Keratinocyte (primary cell): ENCODE measurements around the gene EIF5B. TPM values are rescaled to one million over a fixed set of nuclear protein-coding genes. Genes with fewer than 3 reads are reported as not detected.

Experiments used
- DNase-seq: peaks from one replicate; pipeline ENCODE4 v3.0.0-alpha.2; 2011; ENCODE audit warnings: low read depth, missing footprints, low spot score
- FAIRE-seq: peaks from 2 replicates; lab custom pipeline; 2011; peaks lifted over from hg19 to GRCh38; lab: Jason Lieb, UNC
- H2AFZ ChIP-seq: 2 replicates; pipeline ENCODE4 v1.6.0; 2012; ENCODE audit warnings: low read length, control low read depth, inconsistent platforms; ENCODE audit not compliant: control insufficient read depth
- H3K27ac ChIP-seq: 2 replicates; pipeline ENCODE4 v1.5.1; 2011; ENCODE audit warnings: low read length; ENCODE audit not compliant: control insufficient read depth, insufficient read depth
- H3K27me3 ChIP-seq: 3 replicates; pipeline ENCODE4 v1.6.0; 2011; ENCODE audit warnings: low read length; ENCODE audit not compliant: control insufficient read depth, insufficient read depth; ENCODE audit errors: extremely low read depth
- H3K36me3 ChIP-seq, 2 experiments: 2 replicates in 1 of 2; 3 replicates in 1 of 2; pipeline ENCODE4 v1.5.1; 2011; ENCODE audit warnings: low read length in 2 of 2, mild to moderate bottlenecking in 1 of 2; ENCODE audit not compliant: control insufficient read depth in 2 of 2, insufficient read depth in 2 of 2; ENCODE audit errors: extremely low read depth in 1 of 2
- H3K4me1 ChIP-seq: 3 replicates; pipeline ENCODE4 v1.5.1; 2011; ENCODE audit warnings: low read length; ENCODE audit not compliant: control insufficient read depth, insufficient read depth; ENCODE audit errors: extremely low read depth
- H3K4me2 ChIP-seq: 3 replicates; pipeline ENCODE4 v1.6.0; 2011; ENCODE audit warnings: low read depth, low read length; ENCODE audit not compliant: control insufficient read depth, insufficient read depth; ENCODE audit errors: extremely low read depth
- H3K4me3 ChIP-seq, 3 experiments: fragments of 200-600 bp in 1 of 3; sonication (generic) in 1 of 3; 2 replicates in 2 of 3; 3 replicates in 1 of 3; pipeline ENCODE4 v1.5.1; 2011 to 2016; ENCODE audit warnings: low read length in 3 of 3, mild to moderate bottlenecking in 3 of 3, control low read depth in 2 of 3, inconsistent platforms in 1 of 3, low read depth in 1 of 3, mixed read lengths in 1 of 3, mixed run types in 1 of 3, moderate library complexity in 1 of 3; ENCODE audit not compliant: control insufficient read depth in 2 of 3, insufficient read depth in 2 of 3; ENCODE audit errors: extremely low read depth in 1 of 3
- H3K79me2 ChIP-seq: 2 replicates; pipeline ENCODE4 v1.6.0; 2012; ENCODE audit warnings: low read length; ENCODE audit not compliant: control insufficient read depth, insufficient read depth
- H3K9ac ChIP-seq: 3 replicates; pipeline ENCODE4 v1.6.0; 2011; ENCODE audit warnings: low read length; ENCODE audit not compliant: control insufficient read depth, insufficient read depth; ENCODE audit errors: extremely low read depth
- H3K9me1 ChIP-seq: 3 replicates; pipeline ENCODE4 v1.6.0; 2011; ENCODE audit warnings: low read length; ENCODE audit not compliant: control insufficient read depth, insufficient read depth; ENCODE audit errors: extremely low read depth
- H3K9me3 ChIP-seq: 2 replicates; pipeline ENCODE4 v1.5.1; 2012; ENCODE audit warnings: low read depth, low read length; ENCODE audit not compliant: control insufficient read depth
- H4K20me1 ChIP-seq: 3 replicates; pipeline ENCODE4 v1.6.0; 2011; ENCODE audit warnings: low read length; ENCODE audit not compliant: control insufficient read depth, insufficient read depth; ENCODE audit errors: extremely low read depth
- EZH2 ChIP-seq: IDR thresholded peaks from one replicate; pipeline ENCODE4 v1.6.1; 2012; ENCODE audit warnings: inconsistent platforms, mild to moderate bottlenecking, low read length, moderate library complexity
- dilution Hi-C: fragments of 300-500 bp; cut with MboI; formaldehyde crosslinking; loops from one replicate; pipeline ENCODE4 v1.7.0; 2020; ENCODE audit warnings: low sequenced_read_pairs; ENCODE audit not compliant: extremely low pct_ligation_motif_present
- polyA plus RNA-seq, 5 experiments: library from polyadenylated mRNA; depleted of rRNA in 3 of 5; stranded (reverse) in 3 of 5; stranded (forward) in 1 of 5; unstranded in 1 of 5; fragments of >200 nt; gene quantifications; 1 replicate in 1 of 5; 2 replicates in 3 of 5; 3 replicates in 1 of 5; pipeline versions ENCODE4 v1.2.1 to v1.2.3, GENCODE V29; 2011 to 2012; ENCODE audit warnings: missing spikeins in 2 of 5, low read depth in 1 of 5, low replicate concordance in 1 of 5
- TF ChIP-seq, protein P1 (sequence below), 3 experiments: IDR thresholded peaks in 1 of 3; conservative IDR thresholded peaks in 1 of 3; optimal IDR thresholded peaks in 1 of 3; 2 replicates in 2 of 3; 3 replicates in 1 of 3; pipeline versions ENCODE3 to v1.5.1; 2011; ENCODE audit warnings: low read length in 3 of 3, mild to moderate bottlenecking in 3 of 3, moderate library complexity in 2 of 3, control low read depth in 1 of 3, inconsistent platforms in 1 of 3; ENCODE audit not compliant: insufficient read depth in 2 of 3; ENCODE audit errors: extremely low read depth in 1 of 3

Gene EIF5B
- polyA plus RNA-seq, 1 donor (not counting 4 experiments of a cell fraction or from before 2014, with no cell fraction given) = 32.6 TPM

DNA sequence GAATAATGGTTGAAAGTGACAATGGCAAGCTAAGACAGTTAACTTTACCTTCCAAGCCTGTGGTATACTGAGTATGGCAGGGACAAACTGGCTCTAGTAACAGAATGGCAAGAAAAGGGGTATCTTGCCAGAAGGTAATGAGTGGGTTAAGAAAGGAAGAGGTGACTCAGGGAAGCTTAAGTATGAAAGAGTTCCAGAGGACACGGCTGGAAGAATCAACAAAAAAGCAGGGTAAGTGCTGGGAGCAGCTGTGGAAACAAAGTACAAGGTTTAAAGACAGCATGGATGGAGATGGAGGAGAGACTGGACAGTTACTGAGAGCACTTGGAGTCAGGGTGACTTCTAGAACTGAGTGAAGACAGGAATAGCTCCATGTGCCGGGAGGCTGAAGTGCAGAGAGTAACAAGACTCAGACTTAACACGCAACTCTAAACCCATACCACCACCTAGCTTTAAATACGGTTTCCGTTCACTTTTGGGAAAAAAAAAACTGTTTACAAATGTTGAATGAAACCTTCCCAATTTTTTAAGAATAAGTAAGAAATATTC is 83.6 kb downstream of the EIF5B start:
- Histone ChIP-seq H3K27ac (no peak overlapping the region), H3K4me2 (no peak overlapping the region)

DNA sequence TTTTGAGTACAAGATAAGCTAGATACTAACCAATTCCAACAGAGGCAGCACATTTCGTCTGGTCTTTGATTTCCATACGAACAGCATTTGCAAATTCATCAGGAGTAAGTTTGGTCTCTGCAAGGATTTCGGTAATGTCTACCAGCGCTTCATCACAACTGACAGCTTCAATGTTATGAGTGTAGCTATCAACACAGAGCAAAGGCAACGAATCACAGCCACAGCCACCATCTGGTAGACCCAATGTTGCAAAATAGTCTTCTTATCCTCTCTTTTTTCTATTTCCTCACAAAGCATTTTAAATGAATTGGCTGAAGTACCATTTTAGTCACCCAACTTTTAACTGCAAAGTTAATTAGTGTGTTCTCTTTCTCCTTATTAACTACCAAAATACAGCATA is 84.3 kb downstream of the EIF5B start:
- no peaks in the 10 kb centered on the region for H3K27me3 ChIP-seq
- H3K27ac ChIP-seq = no peak overlapping the region
- FAIRE-seq (no peak), DNase-seq (no peak)
- no peak overlapping the region for H3K4me2 ChIP-seq
- H3K79me2 ChIP-seq = peaks cover 10% of the 10 kb centered on the region
- dilution Hi-C loops = no loop called here
- no peak overlapping the region for H2AFZ ChIP-seq
- no peaks in the 10 kb centered on the region for H3K9me1 ChIP-seq
- H3K36me3 ChIP-seq = peaks cover 26 to 27% of the 10 kb centered on the region in 2 experiments
- no peak overlapping the region for H3K9ac ChIP-seq
- TF ChIP-seq EZH2 = no peak
- TF ChIP-seq, protein P1, sequence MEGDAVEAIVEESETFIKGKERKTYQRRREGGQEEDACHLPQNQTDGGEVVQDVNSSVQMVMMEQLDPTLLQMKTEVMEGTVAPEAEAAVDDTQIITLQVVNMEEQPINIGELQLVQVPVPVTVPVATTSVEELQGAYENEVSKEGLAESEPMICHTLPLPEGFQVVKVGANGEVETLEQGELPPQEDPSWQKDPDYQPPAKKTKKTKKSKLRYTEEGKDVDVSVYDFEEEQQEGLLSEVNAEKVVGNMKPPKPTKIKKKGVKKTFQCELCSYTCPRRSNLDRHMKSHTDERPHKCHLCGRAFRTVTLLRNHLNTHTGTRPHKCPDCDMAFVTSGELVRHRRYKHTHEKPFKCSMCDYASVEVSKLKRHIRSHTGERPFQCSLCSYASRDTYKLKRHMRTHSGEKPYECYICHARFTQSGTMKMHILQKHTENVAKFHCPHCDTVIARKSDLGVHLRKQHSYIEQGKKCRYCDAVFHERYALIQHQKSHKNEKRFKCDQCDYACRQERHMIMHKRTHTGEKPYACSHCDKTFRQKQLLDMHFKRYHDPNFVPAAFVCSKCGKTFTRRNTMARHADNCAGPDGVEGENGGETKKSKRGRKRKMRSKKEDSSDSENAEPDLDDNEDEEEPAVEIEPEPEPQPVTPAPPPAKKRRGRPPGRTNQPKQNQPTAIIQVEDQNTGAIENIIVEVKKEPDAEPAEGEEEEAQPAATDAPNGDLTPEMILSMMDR (optimal IDR thresholded peaks at IDR 0.05 in 1 of 3, IDR thresholded peaks at IDR 0.05 in 1 of 3, conservative IDR thresholded peaks at IDR 0.05 in 1 of 3; ENCODE audit: extremely low read depth in 1 of 3, insufficient read depth in 2 of 3, low read length in 3 of 3) = no peak
- H3K4me1 ChIP-seq = no peaks in the 10 kb centered on the region
- no peaks in the 10 kb centered on the region for H4K20me1 ChIP-seq
- no peak overlapping the region for H3K4me3 ChIP-seq
- H3K9me3 ChIP-seq = no peaks in the 10 kb centered on the region

More for the DNA sequence above, 83.6 kb downstream of the EIF5B start:
- Histone ChIP-seq H3K4me3 (no peak overlapping the region), H3K27me3 (no peaks in the 10 kb centered on the region), H3K9me3 (no peaks in the 10 kb centered on the region), H3K9me1 (no peaks in the 10 kb centered on the region), H3K4me1 (no peaks in the 10 kb centered on the region), H3K79me2 (peaks cover 10% of the 10 kb centered on the region), H2AFZ (no peak overlapping the region), H4K20me1 (no peaks in the 10 kb centered on the region), H3K36me3 (peaks cover 27% of the 10 kb centered on the region in 2 experiments), H3K9ac (no peak overlapping the region)
- TF ChIP-seq EZH2 = no peak
- TF ChIP-seq, protein P1 (optimal IDR thresholded peaks at IDR 0.05 in 1 of 3, IDR thresholded peaks at IDR 0.05 in 1 of 3, conservative IDR thresholded peaks at IDR 0.05 in 1 of 3; ENCODE audit: extremely low read depth in 1 of 3, insufficient read depth in 2 of 3, low read length in 3 of 3) = no peak
- dilution Hi-C loops = no loop called here
- DNase-seq = no peak
- FAIRE-seq = peak; percentile 17
